ENCODE measurements around the gene NUDT21. TPM values are rescaled to one million over a fixed set of nuclear protein-coding genes. Genes with fewer than 3 reads are reported as not detected.

NUDT21 gene
- total RNA-seq, 1 donor from 2014 or later: 105 TPM

- no peak for TF ChIP-seq CTCF (IDR thresholded peaks at IDR 0.05)
- Mint-ChIP-seq H3K27ac (ENCODE audit: unreplicated experiment) (no peak overlapping the region), H3K36me3 (ENCODE audit: unreplicated experiment) (peaks cover 57% of the 10 kb centered on the region), H3K4me1 (ENCODE audit: unreplicated experiment) (no peaks in the 10 kb centered on the region), H3K27me3 (ENCODE audit: unreplicated experiment) (no peaks in the 10 kb centered on the region), H3K4me3 (ENCODE audit: unreplicated experiment) (no peak overlapping the region), H3K9me3 (ENCODE audit: unreplicated experiment) (no peaks in the 10 kb centered on the region)
- no peak for DNase-seq (ENCODE audit: extremely low spot score, unreplicated experiment)
Measured at GRCh38 chr16:56462064-56462796, 11.1 kb upstream of the NUDT21 start.

GRCh38 chr16:56460101-56460500, 9.0 kb upstream of the NUDT21 start:
- Mint-ChIP-seq H3K4me1 (ENCODE audit: unreplicated experiment) (peaks cover 2% of the 10 kb centered on the region), H3K27me3 (ENCODE audit: unreplicated experiment) (no peaks in the 10 kb centered on the region), H3K36me3 (ENCODE audit: unreplicated experiment) (peaks cover 53% of the 10 kb centered on the region), H3K27ac (ENCODE audit: unreplicated experiment) (no peak overlapping the region), H3K4me3 (ENCODE audit: unreplicated experiment) (no peak overlapping the region), H3K9me3 (ENCODE audit: unreplicated experiment) (no peaks in the 10 kb centered on the region)
- DNase-seq (ENCODE audit: extremely low spot score, unreplicated experiment): no peak
- no peak for TF ChIP-seq CTCF (IDR thresholded peaks at IDR 0.05)

- H3K4me3 Mint-ChIP-seq (ENCODE audit: unreplicated experiment): no peak overlapping the region
- H3K36me3 Mint-ChIP-seq (ENCODE audit: unreplicated experiment): peaks cover 53% of the 10 kb centered on the region
- H3K9me3 Mint-ChIP-seq (ENCODE audit: unreplicated experiment): no peaks in the 10 kb centered on the region
- no peak for TF ChIP-seq CTCF (IDR thresholded peaks at IDR 0.05)
- peaks cover 5% of the 10 kb centered on the region for H3K4me1 Mint-ChIP-seq (ENCODE audit: unreplicated experiment)
- H3K27ac Mint-ChIP-seq (ENCODE audit: unreplicated experiment): peak overlapping the region; percentile 12
- no peaks in the 10 kb centered on the region for H3K27me3 Mint-ChIP-seq (ENCODE audit: unreplicated experiment)
- DNase-seq (ENCODE audit: extremely low spot score, unreplicated experiment): no peak
Measured at GRCh38 chr16:56457927-56458470, 6.9 kb upstream of the NUDT21 start.

- Mint-ChIP-seq H3K4me1 (ENCODE audit: unreplicated experiment) (peaks cover 41% of the 10 kb centered on the region), H3K27me3 (ENCODE audit: unreplicated experiment) (no peaks in the 10 kb centered on the region), H3K27ac (ENCODE audit: unreplicated experiment) (peak overlapping the region; percentile 96), H3K4me3 (ENCODE audit: unreplicated experiment) (peak overlapping the region; percentile 98), H3K9me3 (ENCODE audit: unreplicated experiment) (no peaks in the 10 kb centered on the region), H3K36me3 (ENCODE audit: unreplicated experiment) (peaks cover 26% of the 10 kb centered on the region)
- no peak for DNase-seq (ENCODE audit: extremely low spot score, unreplicated experiment)
- TF ChIP-seq CTCF (IDR thresholded peaks at IDR 0.05): no peak
Measured at GRCh38 chr16:56451753-56452689, 889 bp upstream of the NUDT21 start.

Data from osteocyte (in vitro differentiated cells).